ENCODE data around the gene GBX2.

- no peak for TF ChIP-seq POLR2A (IDR thresholded peaks at IDR 0.05; ENCODE audit: low read depth, low read length)
- TF ChIP-seq TAF1 (IDR thresholded peaks at IDR 0.05; ENCODE audit: borderline replicate concordance, low read depth, low read length), result no peak
- TF ChIP-seq POLR2AphosphoS5 (IDR thresholded peaks at IDR 0.05; ENCODE audit: low read depth, low read length), result no peak
These were observed 7.7 kb downstream of the GBX2 start for GRCh38 chr2:236160366-236161081.

Measured in GM12892 (cell line).